ENCODE results near the gene ATF6B. TPM values are rescaled to one million over a fixed set of nuclear protein-coding genes. Genes with fewer than 3 reads are reported as not detected.

Gene ATF6B
- total and polyA plus RNA-seq, 2 of the 8 experiments (the other 6 are each of a cell fraction or from before 2014, with no cell fraction given), result 38.1 to 42.2 TPM

- TF ChIP-seq RBBP5 (IDR thresholded peaks at IDR 0.05; ENCODE audit: borderline replicate concordance, low read depth, low read length) (no peak), RAD21 (IDR thresholded peaks at IDR 0.05 in 1 of 2, conservative IDR thresholded peaks at IDR 0.05 in 1 of 2; ENCODE audit: low read depth in 2 of 2, low read length in 2 of 2) (peak; percentile 73 to 80), TAF1 (IDR thresholded peaks at IDR 0.05; ENCODE audit: low read depth, low read length) (0 out of 2 replicates have a peak, but pooled peaks have one; percentile 23), CREB1 (IDR thresholded peaks at IDR 0.05) (peak; percentile 69), SUZ12 (IDR thresholded peaks at IDR 0.05; ENCODE audit: low read length) (no peak), TEAD4 (IDR thresholded peaks at IDR 0.05; ENCODE audit: low read depth, low read length) (no peak), CBX8 (IDR thresholded peaks at IDR 0.05; ENCODE audit: borderline replicate concordance, low read depth, low read length) (no peak), TCF12 (IDR thresholded peaks at IDR 0.05; ENCODE audit: low read depth, low read length) (no peak), SIX5 (IDR thresholded peaks at IDR 0.05; ENCODE audit: low read depth, low read length) (no peak), CHD1 (IDR thresholded peaks at IDR 0.05; ENCODE audit: low read depth, low read length) (no peak), RFX5 (IDR thresholded peaks at IDR 0.05; ENCODE audit: borderline replicate concordance, low read depth, low read length) (no peak), CHD2 (IDR thresholded peaks at IDR 0.05; ENCODE audit: low read length) (no peak), KDM1A (IDR thresholded peaks at IDR 0.05; ENCODE audit: borderline replicate concordance, low read length) (no peak), RXRA (IDR thresholded peaks at IDR 0.05; ENCODE audit: insufficient read depth, low read depth, low read length) (no peak), PHF8 (conservative IDR thresholded peaks at IDR 0.05; ENCODE audit: low read depth, low read length) (no peak), POLR2AphosphoS5 (IDR thresholded peaks at IDR 0.05; ENCODE audit: low read depth, low read length) (no peak), YY1 (IDR thresholded peaks at IDR 0.05; ENCODE audit: low read depth, low read length) (peak; percentile 33; the same call in 1 of the 2 replicates), SIN3A (conservative IDR thresholded peaks at IDR 0.05 in 1 of 2, IDR thresholded peaks at IDR 0.05 in 1 of 2; ENCODE audit: low read depth in 1 of 2, low read length in 2 of 2) (no peak; a peak in 1 of 4 replicates), SAP30 (IDR thresholded peaks at IDR 0.05; ENCODE audit: insufficient read depth, insufficient replicate concordance, low read length) (no peak), ASH2L (IDR thresholded peaks at IDR 0.05; ENCODE audit: low read length) (no peak), SP4 (IDR thresholded peaks at IDR 0.05; ENCODE audit: low read length) (no peak), POLR2A (IDR thresholded peaks at IDR 0.05; ENCODE audit: control extremely low read depth in 1 of 2, low read depth in 2 of 2, low read length in 2 of 2) (no peak)
Observed at GRCh38 chr6:32087574-32088486, 40.2 kb downstream of the ATF6B start (continued).

Data from H1 (cell line).